Bronchial epithelial cell (primary cell): ENCODE measurements around the gene GRIA2. TPM values are rescaled to one million over a fixed set of nuclear protein-coding genes. Genes with fewer than 3 reads are reported as not detected.

Experiments
- DNase-seq: peaks from one replicate; pipeline ENCODE4 v3.0.0-alpha.2; 2010; ENCODE audit warnings: low read depth
- FAIRE-seq: peaks from 2 replicates; lab custom pipeline; 2011; peaks lifted over from hg19 to GRCh38; lab: Jason Lieb, UNC
- H3K27me3 ChIP-seq: 2 replicates; pipeline ENCODE4 v1.5.1; 2011; ENCODE audit warnings: low read length; ENCODE audit not compliant: control insufficient read depth, insufficient read depth
- H3K36me3 ChIP-seq: 2 replicates; pipeline ENCODE4 v1.5.1; 2011; ENCODE audit warnings: low read length; ENCODE audit not compliant: control insufficient read depth, insufficient read depth
- H3K4me3 ChIP-seq: 2 replicates; pipeline ENCODE4 v1.5.1; 2011; ENCODE audit warnings: mild to moderate bottlenecking, low read depth, low read length, control low read depth
- CTCF ChIP-seq: IDR thresholded peaks from 2 replicates; pipeline ENCODE4 v1.5.1; 2011; ENCODE audit warnings: mild to moderate bottlenecking, moderate library complexity, low read length, control low read depth, inconsistent platforms; ENCODE audit not compliant: insufficient read depth, severe bottlenecking
- total RNA-seq: library from RNA; depleted of rRNA; stranded (reverse); fragments of >200 nt; gene quantifications from 2 replicates; pipeline ENCODE4 v1.2.1, GENCODE V29; 2014

Gene GRIA2
- total RNA-seq, 1 donor from 2014 or later = not detected

- Histone ChIP-seq H3K36me3 (no peaks in the 10 kb centered on the region), H3K27me3 (no peaks in the 10 kb centered on the region), H3K4me3 (no peak overlapping the region)
- TF ChIP-seq CTCF = no peak
- FAIRE-seq (no peak), DNase-seq (no peak)
Measured at GRCh38 chr4:157287445-157287844, 66.9 kb downstream of the GRIA2 start.

GRCh38 chr4:157290622-157291021 lies 70.1 kb downstream of the GRIA2 start:
- Histone ChIP-seq H3K36me3 (no peaks in the 10 kb centered on the region), H3K27me3 (no peaks in the 10 kb centered on the region), H3K4me3 (no peak overlapping the region)
- no peak for FAIRE-seq
- TF ChIP-seq CTCF = no peak
- DNase-seq = no peak

GRCh38 chr4:157291071-157291470 lies 70.5 kb downstream of the GRIA2 start:
- Histone ChIP-seq H3K4me3 (no peak overlapping the region), H3K36me3 (no peaks in the 10 kb centered on the region), H3K27me3 (no peaks in the 10 kb centered on the region)
- FAIRE-seq (no peak), DNase-seq (no peak)
- TF ChIP-seq CTCF = no peak

GRCh38 chr4:157293673-157294072 lies 73.1 kb downstream of the GRIA2 start:
- H3K36me3 ChIP-seq = no peaks in the 10 kb centered on the region
- DNase-seq (no peak), FAIRE-seq (no peak)
- H3K27me3 ChIP-seq = no peaks in the 10 kb centered on the region
- TF ChIP-seq CTCF = no peak
- no peak overlapping the region for H3K4me3 ChIP-seq

- Histone ChIP-seq H3K27me3 (no peaks in the 10 kb centered on the region), H3K36me3 (no peaks in the 10 kb centered on the region), H3K4me3 (no peak overlapping the region)
- DNase-seq = no peak
- TF ChIP-seq CTCF = no peak
- no peak for FAIRE-seq
Measured at GRCh38 chr4:157294575-157294974, 74.0 kb downstream of the GRIA2 start.

- no peaks in the 10 kb centered on the region for H3K36me3 ChIP-seq
- DNase-seq = no peak
- no peak for TF ChIP-seq CTCF
- FAIRE-seq = no peak
- no peaks in the 10 kb centered on the region for H3K27me3 ChIP-seq
- H3K4me3 ChIP-seq = no peak overlapping the region
Measured at GRCh38 chr4:157300701-157301100, 80.2 kb downstream of the GRIA2 start.
